ENCODE data around the gene STX19.
A peak's percentile ranks its signal among the peaks of the same experiment; 100 is the strongest.
"Not testable (repeated sequence)": the region's sequence is repeated elsewhere in the genome, so short reads cannot be mapped to it uniquely, and the experiment has no call there.

The STX19 gene

DNA sequence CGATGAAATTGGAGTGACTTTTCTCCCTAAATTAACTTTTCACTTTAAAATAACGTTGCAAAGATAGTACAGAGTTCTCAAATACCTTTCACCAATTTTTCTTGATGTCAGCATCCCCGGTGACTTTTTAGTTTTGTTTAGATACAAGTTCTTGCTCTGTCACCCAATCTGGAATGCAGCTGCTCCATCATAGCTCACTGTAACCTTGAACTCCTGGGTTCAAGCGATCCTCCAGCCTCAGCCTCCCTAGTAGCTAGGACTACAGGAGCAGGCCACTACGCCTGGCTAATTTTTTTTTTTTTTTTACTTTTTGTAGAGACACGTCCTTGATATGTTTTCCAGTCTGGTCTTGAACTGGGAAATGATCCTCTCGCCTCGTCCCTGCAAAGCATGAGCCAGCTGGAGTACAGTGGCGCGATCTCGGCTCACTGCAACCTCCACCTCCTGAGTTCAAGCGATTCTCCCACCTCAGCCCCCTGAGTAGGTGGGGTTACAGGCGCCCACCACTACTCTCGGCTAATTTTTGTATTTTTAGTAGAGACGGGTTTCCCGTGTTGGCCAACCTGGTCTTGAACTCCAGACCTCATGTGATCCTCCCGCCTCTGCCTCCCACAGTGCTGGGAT is 35.2 kb upstream of the STX19 start:
- no peaks in the 10 kb centered on the region for H3K36me3 ChIP-seq (ENCODE audit: control insufficient read depth, insufficient read depth, low read length)
- WGBS (ENCODE audit: insufficient coverage, insufficient read length): no CpG with 5 or more reads among the region's 17 CpGs
- H3K9me3 ChIP-seq (ENCODE audit: control insufficient read depth, insufficient read depth, low read length): no peaks in the 10 kb centered on the region
- no peak for DNase-seq (ENCODE audit: low read depth, low spot score)
- H3K27me3 ChIP-seq (ENCODE audit: control insufficient read depth, insufficient read depth, low read length): no peaks in the 10 kb centered on the region
- no peak overlapping the region for H3K27ac ChIP-seq (ENCODE audit: low read length)
- no peaks in the 10 kb centered on the region; the same call in 1 of the 2 replicates for H3K4me1 ChIP-seq (ENCODE audit: control insufficient read depth, insufficient read depth, low read length)
- H3K4me3 ChIP-seq (ENCODE audit: low read length): peak overlapping the region; percentile 56; the same call in 1 of the 2 replicates

- Histone ChIP-seq H3K9me3 (ENCODE audit: control insufficient read depth, insufficient read depth, low read length) (no peaks in the 10 kb centered on the region), H3K4me3 (ENCODE audit: low read length) (peak within 1 kb of the TSS; percentile 56; the same call in 1 of the 2 replicates), H3K27ac (ENCODE audit: low read length) (no peak within 1 kb of the TSS), H3K27me3 (ENCODE audit: control insufficient read depth, insufficient read depth, low read length) (no peaks in the 10 kb centered on the region), H3K36me3 (ENCODE audit: control insufficient read depth, insufficient read depth, low read length) (no peaks in the 10 kb centered on the region), H3K4me1 (ENCODE audit: control insufficient read depth, insufficient read depth, low read length) (no peaks in the 10 kb centered on the region; the same call in 1 of the 2 replicates)
- WGBS (ENCODE audit: insufficient coverage, insufficient read length): no CpG with 5 or more reads among the region's 52 CpGs
- DNase-seq (ENCODE audit: low read depth, low spot score): peak; percentile 94
Observed at GRCh38 chr3:94062513-94063404, 34.4 kb upstream of the STX19 start, which contains the start of the genes DHFR2 and NSUN3. TSS of gene DHFR2 (minus strand) at chr3:94062916. CDS start at chr3:94061511, 1,405 bp downstream. TSS of gene NSUN3 (plus strand) at chr3:94063061. CDS start at chr3:94063127, 66 bp downstream.

DNA sequence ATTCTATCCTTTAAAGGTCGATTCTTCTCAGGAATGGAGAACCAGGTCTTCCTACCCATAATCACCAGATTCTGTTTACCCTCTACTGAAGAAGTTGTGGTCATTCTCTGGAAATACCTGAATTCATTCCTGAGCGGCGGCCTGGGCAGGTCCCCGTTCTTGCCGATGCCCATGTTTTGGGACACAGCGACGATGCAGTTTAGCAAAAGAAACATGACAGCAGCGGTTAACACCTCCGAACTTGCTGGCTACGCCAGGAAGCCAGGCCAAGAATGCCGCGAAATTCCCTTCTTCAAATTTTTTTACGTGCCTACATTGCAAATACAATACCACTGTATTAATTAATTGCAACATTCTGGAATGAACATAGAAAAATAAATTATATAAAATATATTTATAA is 32.9 kb upstream of the STX19 start:
- Histone ChIP-seq H3K9me3 (ENCODE audit: control insufficient read depth, insufficient read depth, low read length) (no peaks in the 10 kb centered on the region), H3K27me3 (ENCODE audit: control insufficient read depth, insufficient read depth, low read length) (no peaks in the 10 kb centered on the region), H3K27ac (ENCODE audit: low read length) (no peak overlapping the region), H3K36me3 (ENCODE audit: control insufficient read depth, insufficient read depth, low read length) (no peaks in the 10 kb centered on the region), H3K4me3 (ENCODE audit: low read length) (no peak overlapping the region), H3K4me1 (ENCODE audit: control insufficient read depth, insufficient read depth, low read length) (no peaks in the 10 kb centered on the region; the same call in 1 of the 2 replicates)
- DNase-seq (ENCODE audit: low read depth, low spot score): no peak
- whole genome bisulfite sequencing (ENCODE audit: insufficient coverage, insufficient read length): no CpG with 5 or more reads among the region's 13 CpGs

- no peaks in the 10 kb centered on the region for H3K9me3 ChIP-seq (ENCODE audit: control insufficient read depth, insufficient read depth, low read length)
- no peak overlapping the region for H3K27ac ChIP-seq (ENCODE audit: low read length)
- DNase-seq (ENCODE audit: low read depth, low spot score): no peak
- no peaks in the 10 kb centered on the region for H3K36me3 ChIP-seq (ENCODE audit: control insufficient read depth, insufficient read depth, low read length)
- no peaks in the 10 kb centered on the region for H3K4me1 ChIP-seq (ENCODE audit: control insufficient read depth, insufficient read depth, low read length)
- H3K4me3 ChIP-seq (ENCODE audit: low read length): no peak overlapping the region
- no peaks in the 10 kb centered on the region for H3K27me3 ChIP-seq (ENCODE audit: control insufficient read depth, insufficient read depth, low read length)
Observed at GRCh38 chr3:94050546-94050945, 22.1 kb upstream of the STX19 start.

DNA sequence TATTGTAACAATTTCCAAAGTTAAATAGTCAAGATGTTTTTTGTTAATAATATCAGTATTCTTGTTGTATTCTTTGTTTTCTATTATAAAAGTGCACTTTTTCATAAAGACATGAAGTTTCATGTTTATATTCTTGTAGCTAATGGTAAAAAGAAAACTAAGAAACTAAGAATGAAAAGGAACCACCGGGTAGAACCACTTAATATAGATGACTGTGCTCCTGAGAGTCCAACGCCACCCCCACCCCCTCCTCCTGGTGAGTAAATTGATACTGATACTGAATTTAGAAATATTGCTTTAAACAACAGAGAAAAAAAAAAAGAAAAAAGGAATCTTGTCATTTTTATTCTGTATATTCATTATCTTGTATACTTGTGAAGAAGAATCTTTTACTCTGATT is 20.9 kb upstream of the STX19 start:
- no peak overlapping the region for H3K4me3 ChIP-seq (ENCODE audit: low read length)
- no peaks in the 10 kb centered on the region for H3K9me3 ChIP-seq (ENCODE audit: control insufficient read depth, insufficient read depth, low read length)
- H3K27ac ChIP-seq (ENCODE audit: low read length): no peak overlapping the region
- no peaks in the 10 kb centered on the region for H3K27me3 ChIP-seq (ENCODE audit: control insufficient read depth, insufficient read depth, low read length)
- H3K36me3 ChIP-seq (ENCODE audit: control insufficient read depth, insufficient read depth, low read length): no peaks in the 10 kb centered on the region
- H3K4me1 ChIP-seq (ENCODE audit: control insufficient read depth, insufficient read depth, low read length): no peaks in the 10 kb centered on the region
- no CpG with 5 or more reads among the region's 2 CpGs for WGBS (ENCODE audit: insufficient coverage, insufficient read length)
- no peak for DNase-seq (ENCODE audit: low read depth, low spot score)

- Histone ChIP-seq H3K4me1 (ENCODE audit: control insufficient read depth, insufficient read depth, low read length) (no peaks in the 10 kb centered on the region), H3K9me3 (ENCODE audit: control insufficient read depth, insufficient read depth, low read length) (no peaks in the 10 kb centered on the region), H3K36me3 (ENCODE audit: control insufficient read depth, insufficient read depth, low read length) (no peaks in the 10 kb centered on the region), H3K27ac (ENCODE audit: low read length) (no peak overlapping the region), H3K27me3 (ENCODE audit: control insufficient read depth, insufficient read depth, low read length) (no peaks in the 10 kb centered on the region), H3K4me3 (ENCODE audit: low read length) (no peak overlapping the region)
- DNase-seq (ENCODE audit: low read depth, low spot score): no peak
- no CpG with 5 or more reads among the region's 2 CpGs for WGBS (ENCODE audit: insufficient coverage, insufficient read length)
Observed at GRCh38 chr3:94046533-94046932, 18.1 kb upstream of the STX19 start.

- DNase-seq (ENCODE audit: low read depth, low spot score); H3K4me3 ChIP-seq (ENCODE audit: low read length); H3K36me3 ChIP-seq (ENCODE audit: control insufficient read depth, insufficient read depth, low read length); H3K9me3 ChIP-seq (ENCODE audit: control insufficient read depth, insufficient read depth, low read length); H3K4me1 ChIP-seq (ENCODE audit: control insufficient read depth, insufficient read depth, low read length); H3K27me3 ChIP-seq (ENCODE audit: control insufficient read depth, insufficient read depth, low read length); H3K27ac ChIP-seq (ENCODE audit: low read length): not testable (repeated sequence)
- WGBS (ENCODE audit: insufficient coverage, insufficient read length): no CpG with 5 or more reads among the region's 61 CpGs
Observed at GRCh38 chr3:94044100-94044936, 15.9 kb upstream of the STX19 start.

DNA sequence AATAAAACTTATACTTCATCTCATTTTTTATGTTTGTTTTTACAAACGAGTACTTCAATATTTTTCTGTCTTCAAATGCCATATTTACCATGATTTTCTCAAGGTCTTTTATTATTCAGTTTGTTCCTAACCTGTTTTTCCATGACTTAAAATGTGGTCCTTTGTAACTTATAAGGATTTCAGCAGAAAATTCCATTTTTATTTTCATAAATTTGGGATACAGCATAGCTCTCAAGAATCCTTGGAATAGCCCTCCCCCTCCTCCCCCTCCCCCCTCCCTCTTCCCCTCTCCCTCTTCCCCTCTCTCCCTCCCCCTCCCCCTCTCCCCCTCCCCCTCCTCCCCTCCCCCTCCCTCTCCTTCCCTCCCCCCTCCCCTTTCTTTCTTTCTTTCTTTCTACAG is 14.9 kb upstream of the STX19 start:
- no peak for DNase-seq (ENCODE audit: low read depth, low spot score)
- Histone ChIP-seq H3K4me1 (ENCODE audit: control insufficient read depth, insufficient read depth, low read length) (no peaks in the 10 kb centered on the region), H3K4me3 (ENCODE audit: low read length) (no peak overlapping the region), H3K27ac (ENCODE audit: low read length) (no peak overlapping the region), H3K27me3 (ENCODE audit: control insufficient read depth, insufficient read depth, low read length) (no peaks in the 10 kb centered on the region), H3K9me3 (ENCODE audit: control insufficient read depth, insufficient read depth, low read length) (no peaks in the 10 kb centered on the region), H3K36me3 (ENCODE audit: control insufficient read depth, insufficient read depth, low read length) (no peaks in the 10 kb centered on the region)
- no CpG with 5 or more reads among the region's 1 CpG for WGBS (ENCODE audit: insufficient coverage, insufficient read length)

DNA sequence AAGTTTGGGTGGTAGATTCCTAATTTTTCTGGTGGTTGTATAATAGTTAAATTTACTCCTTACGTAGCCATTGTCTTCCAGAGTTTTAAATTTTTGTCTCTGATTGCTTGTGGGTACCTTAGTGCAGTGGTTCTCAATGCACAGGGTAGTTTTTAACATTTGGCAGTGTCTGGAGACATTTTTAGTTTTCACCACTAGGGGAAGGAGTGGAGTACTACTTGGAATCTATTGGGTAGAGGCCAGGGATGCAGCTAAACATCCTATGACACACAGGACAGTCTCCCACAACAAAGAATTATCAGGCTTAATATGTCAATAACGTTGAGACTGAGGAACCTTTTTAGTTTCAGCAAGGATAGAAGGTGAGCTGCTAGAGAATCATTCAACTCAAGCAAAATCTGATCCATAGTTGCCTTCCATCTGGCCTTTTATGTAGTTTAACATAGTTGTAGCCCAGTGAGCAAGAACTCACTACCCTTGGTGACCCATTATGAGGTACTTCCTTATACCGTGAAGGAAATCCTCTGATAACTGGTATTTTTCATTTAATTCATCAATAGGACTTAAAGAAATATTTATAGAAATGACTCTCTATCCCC is 8.6 kb upstream of the STX19 start:
- no CpG with 5 or more reads among the region's 3 CpGs for WGBS (ENCODE audit: insufficient coverage, insufficient read length)
- peak; percentile 11 for DNase-seq (ENCODE audit: low read depth, low spot score)
- Histone ChIP-seq H3K27ac (ENCODE audit: low read length) (no peak overlapping the region), H3K27me3 (ENCODE audit: control insufficient read depth, insufficient read depth, low read length) (no peaks in the 10 kb centered on the region), H3K4me1 (ENCODE audit: control insufficient read depth, insufficient read depth, low read length) (no peaks in the 10 kb centered on the region), H3K9me3 (ENCODE audit: control insufficient read depth, insufficient read depth, low read length) (no peaks in the 10 kb centered on the region), H3K36me3 (ENCODE audit: control insufficient read depth, insufficient read depth, low read length) (no peaks in the 10 kb centered on the region), H3K4me3 (ENCODE audit: low read length) (no peak overlapping the region)

- Histone ChIP-seq H3K27ac (ENCODE audit: low read length) (no peak overlapping the region), H3K27me3 (ENCODE audit: control insufficient read depth, insufficient read depth, low read length) (no peaks in the 10 kb centered on the region), H3K36me3 (ENCODE audit: control insufficient read depth, insufficient read depth, low read length) (no peaks in the 10 kb centered on the region), H3K4me3 (ENCODE audit: low read length) (no peak overlapping the region), H3K9me3 (ENCODE audit: control insufficient read depth, insufficient read depth, low read length) (no peaks in the 10 kb centered on the region), H3K4me1 (ENCODE audit: control insufficient read depth, insufficient read depth, low read length) (no peaks in the 10 kb centered on the region)
- no CpG with 5 or more reads among the region's 2 CpGs for WGBS (ENCODE audit: insufficient coverage, insufficient read length)
- no peak for DNase-seq (ENCODE audit: low read depth, low spot score)
Observed at GRCh38 chr3:94026623-94027022, 1.8 kb downstream of the STX19 start.
